Measurements from ENCODE around the gene NEDD9.

NEDD9 gene

GRCh38 chr6:11270030-11271027 is 37.9 kb upstream of the NEDD9 start:
- TF ChIP-seq ZNF274 (IDR thresholded peaks at IDR 0.05; ENCODE audit: low read depth, low read length), result no peak
- no peak overlapping the region for H3K4me3 ChIP-seq (ENCODE audit: low read length)

- no peak for TF ChIP-seq ZNF274 (IDR thresholded peaks at IDR 0.05; ENCODE audit: low read depth, low read length)
- H3K4me3 ChIP-seq (ENCODE audit: low read length), result no peak overlapping the region
These were observed 36.5 kb upstream of the NEDD9 start for GRCh38 chr6:11268978-11269377.

GRCh38 chr6:11266926-11267325 is 34.5 kb upstream of the NEDD9 start:
- no peak overlapping the region for H3K4me3 ChIP-seq (ENCODE audit: low read length)
- TF ChIP-seq ZNF274 (IDR thresholded peaks at IDR 0.05; ENCODE audit: low read depth, low read length), result no peak

GRCh38 chr6:11265932-11266331 is 33.5 kb upstream of the NEDD9 start:
- TF ChIP-seq ZNF274 (IDR thresholded peaks at IDR 0.05; ENCODE audit: low read depth, low read length), result no peak
- H3K4me3 ChIP-seq (ENCODE audit: low read length), result no peak overlapping the region

- no peak for TF ChIP-seq ZNF274 (IDR thresholded peaks at IDR 0.05; ENCODE audit: low read depth, low read length)
- H3K4me3 ChIP-seq (ENCODE audit: low read length), result no peak overlapping the region
These were observed 31.6 kb upstream of the NEDD9 start for GRCh38 chr6:11264100-11264499.

GRCh38 chr6:11263291-11263775 is 30.9 kb upstream of the NEDD9 start:
- no peak for TF ChIP-seq ZNF274 (IDR thresholded peaks at IDR 0.05; ENCODE audit: low read depth, low read length)
- H3K4me3 ChIP-seq (ENCODE audit: low read length), result no peak overlapping the region

GRCh38 chr6:11262242-11262641 is 29.8 kb upstream of the NEDD9 start:
- H3K4me3 ChIP-seq (ENCODE audit: low read length), result no peak overlapping the region
- TF ChIP-seq ZNF274 (IDR thresholded peaks at IDR 0.05; ENCODE audit: low read depth, low read length), result no peak

GRCh38 chr6:11260249-11261038 is 28.0 kb upstream of the NEDD9 start:
- TF ChIP-seq ZNF274 (IDR thresholded peaks at IDR 0.05; ENCODE audit: low read depth, low read length), result no peak
- H3K4me3 ChIP-seq (ENCODE audit: low read length), result no peak overlapping the region

- no peak overlapping the region for H3K4me3 ChIP-seq (ENCODE audit: low read length)
These were observed 26.1 kb upstream of the NEDD9 start for GRCh38 chr6:11258260-11259237.

GRCh38 chr6:11255610-11256009 is 23.1 kb upstream of the NEDD9 start:
- TF ChIP-seq ZNF274 (IDR thresholded peaks at IDR 0.05; ENCODE audit: low read depth, low read length), result no peak
- H3K4me3 ChIP-seq (ENCODE audit: low read length), result no peak overlapping the region

More at GRCh38 chr6:11258260-11259237, 26.1 kb upstream of the NEDD9 start:
- TF ChIP-seq ZNF274 (IDR thresholded peaks at IDR 0.05; ENCODE audit: low read depth, low read length), result no peak

- no peak for TF ChIP-seq ZNF274 (IDR thresholded peaks at IDR 0.05; ENCODE audit: low read depth, low read length)
- no peak overlapping the region for H3K4me3 ChIP-seq (ENCODE audit: low read length)
These were observed 21.1 kb upstream of the NEDD9 start for GRCh38 chr6:11253594-11253993.

GRCh38 chr6:11251553-11252360 is 19.3 kb upstream of the NEDD9 start:
- TF ChIP-seq ZNF274 (IDR thresholded peaks at IDR 0.05; ENCODE audit: low read depth, low read length), result no peak
- H3K4me3 ChIP-seq (ENCODE audit: low read length), result no peak overlapping the region

- no peak for TF ChIP-seq ZNF274 (IDR thresholded peaks at IDR 0.05; ENCODE audit: low read depth, low read length)
- no peak overlapping the region for H3K4me3 ChIP-seq (ENCODE audit: low read length)
These were observed 17.6 kb upstream of the NEDD9 start for GRCh38 chr6:11250108-11250507.

All from GM08714 (cell line).